K562 (cell line): ENCODE data around the gene NEURL2. TPM values are rescaled to one million over a fixed set of nuclear protein-coding genes. Genes with fewer than 3 reads are reported as not detected.

Experiments
- HIVEP1 ChIP-seq: fragments of 250-450 bp; sonication (Bioruptor Pico); IDR thresholded peaks from 2 replicates; pipeline ENCODE4 v1.4.0; 2020; ENCODE audit warnings: mild to moderate bottlenecking
- IRF1 ChIP-seq: sonication (generic); formaldehyde crosslinking; IDR thresholded peaks from 2 replicates; pipeline ENCODE4 v1.8.0; 2022; ENCODE audit warnings: missing genetic modification reagents, mild to moderate bottlenecking, borderline replicate concordance
- MEF2A ChIP-seq: IDR thresholded peaks from 2 replicates; pipeline ENCODE4 v1.6.1; 2011; ENCODE audit warnings: low read depth, mild to moderate bottlenecking, low read length, moderate library complexity; ENCODE audit not compliant: control insufficient read depth
- MNT ChIP-seq, 2 experiments: fragments of 450-650 bp; conservative IDR thresholded peaks; 2 replicates each; pipeline ENCODE4 v1.6.1; 2017; ENCODE audit warnings: mild to moderate bottlenecking in 2 of 2, moderate library complexity in 2 of 2
- PTBP1 ChIP-seq: fragments of 200-400 bp; formaldehyde crosslinking; IDR thresholded peaks from 2 replicates; pipeline ENCODE4 v1.6.1; 2017; ENCODE audit warnings: low read depth, low read length
- RBM14 ChIP-seq: fragments of 200-400 bp; formaldehyde crosslinking; IDR thresholded peaks from 2 replicates; pipeline ENCODE4 v1.6.1; 2018; ENCODE audit warnings: low read depth, mild to moderate bottlenecking, low read length, moderate library complexity, borderline replicate concordance; ENCODE audit not compliant: insufficient read depth
- SETDB1 ChIP-seq: IDR thresholded peaks from one replicate; pipeline ENCODE4 v1.6.1; 2012; ENCODE audit warnings: low read length, control low read depth, inconsistent platforms
- ZBTB40 ChIP-seq, 2 experiments: fragments of 450-650 bp in 1 of 2; sonication (generic) in 1 of 2; formaldehyde crosslinking in 1 of 2; IDR thresholded peaks; 2 replicates each; pipeline versions ENCODE4 v1.7.1 to v1.9.0; 2016 to 2022; ENCODE audit warnings: inconsistent platforms in 1 of 2, mild to moderate bottlenecking in 1 of 2, missing genetic modification reagents in 1 of 2
- ZNF121 ChIP-seq: sonication (generic); formaldehyde crosslinking; conservative IDR thresholded peaks from 2 replicates; pipeline ENCODE4 v1.8.0; 2022; ENCODE audit warnings: missing genetic modification reagents
- ZNF395 ChIP-seq: fragments of 200-800 bp; sonication (Bioruptor generic); IDR thresholded peaks from 2 replicates; pipeline ENCODE4 v1.6.1; 2017; ENCODE audit warnings: missing genetic modification characterization, missing compliant biosample characterization
- ZNF511 ChIP-seq: sonication (generic); formaldehyde crosslinking; IDR thresholded peaks from 2 replicates; pipeline ENCODE4 v1.8.0; 2022; ENCODE audit warnings: mild to moderate bottlenecking, missing genetic modification reagents
- ZNF644 ChIP-seq: fragments of 200-800 bp; sonication (Bioruptor generic); IDR thresholded peaks from 2 replicates; pipeline ENCODE4 v1.6.1; 2016; ENCODE audit warnings: low read depth, missing genetic modification characterization, missing compliant biosample characterization
- polyA plus RNA-seq, 8 experiments: library from polyadenylated mRNA; depleted of rRNA in 4 of 8; stranded (reverse) in 5 of 8; unstranded in 3 of 8; fragments of >200 nt; fragmentation: Nextera tagmentation in 2 of 8; fragmentation: Illumina TruSeq in 1 of 8; extraction: Ambion mirVana in 2 of 8; extraction: Trizol in 1 of 8; gene quantifications; 2 replicates each; pipeline versions ENCODE4 v1.2.1 to v1.2.3, GENCODE V29; 2011 to 2014; ENCODE audit warnings: inconsistent platforms in 1 of 8, missing spikeins in 1 of 8
- total RNA-seq, 7 experiments: library from RNA; depleted of rRNA in 6 of 7; stranded (reverse); fragments of >200 nt in 6 of 7; fragmentation: Illumina TruSeq in 2 of 7; extraction: Trizol in 2 of 7; gene quantifications; 2 replicates each; pipeline versions ENCODE4 v1.2.1 to v1.2.3, GENCODE V29; 2011 to 2021; ENCODE audit warnings: low replicate concordance in 1 of 7

NEURL2 gene
- total and polyA plus RNA-seq, 9 of the 15 experiments (the other 6 are each of a cell fraction or from before 2014, with no cell fraction given) = 0.22 to 1.9 (median 0.50) TPM; not detected in 1

GRCh38 chr20:45935416-45936046, 44.5 kb upstream of the NEURL2 start (continued):
- peak; percentile 64 for TF ChIP-seq ZBTB40 (IDR thresholded peaks at IDR 0.05)
- TF ChIP-seq ZBTB40 (CRISPR knock-in tag; IDR thresholded peaks at IDR 0.05) = no peak
- TF ChIP-seq IRF1 (CRISPR knock-in tag) = no peak
- no peak for TF ChIP-seq PTBP1
- TF ChIP-seq SETDB1 = no peak
- no peak for TF ChIP-seq ZNF121 (CRISPR knock-in tag)
- no peak for TF ChIP-seq RBM14
- 0 out of 4 replicates have a peak, but pooled peaks of 1 of the 2 experiments have one; percentile 10 for TF ChIP-seq MNT (conservative IDR thresholded peaks at IDR 0.05)
- no peak; the same call in 1 of the 2 replicates for TF ChIP-seq MEF2A
- TF ChIP-seq ZNF511 (CRISPR knock-in tag) = no peak
- no peak for TF ChIP-seq ZNF644
- 0 out of 2 replicates have a peak, but pooled peaks have one; percentile 22 for TF ChIP-seq ZNF395 (CRISPR knock-in tag)
- no peak for TF ChIP-seq HIVEP1 (CRISPR knock-in tag)
